Stimulated activated naive B cell treated with anti-CD40 and anti-IgM and Interleukin-4, amounts not matched to agents 10 μg/mL and 1 μg/mL and 100 μg/mL, for 72 hours (primary cell): ENCODE results near the gene AKAP13.

Experiments used
- ATAC-seq, 2 donors: fragments of 150-1000 bp; cut with Tn5 transposase; replicated peaks; 2 replicates each; pipeline ENCODE4 v1.10.0; 2021; ENCODE audit warnings: moderate library complexity in 1 of 2
- DNase-seq: peaks from one replicate; pipeline ENCODE4 v3.0.0; 2021
- H3K27ac Mint-ChIP-seq: one replicate; pipeline ENCODE4 v1.8.0; 2022; ENCODE audit warnings: mild to moderate bottlenecking, mixed read lengths
- H3K27me3 Mint-ChIP-seq, 2 donors: one replicate each; pipeline ENCODE4 v1.8.0; 2022; ENCODE audit warnings: mixed read lengths in 2 of 2
- H3K36me3 Mint-ChIP-seq, 2 donors: one replicate each; pipeline ENCODE4 v1.8.0; 2022; ENCODE audit warnings: mixed read lengths in 2 of 2, mild to moderate bottlenecking in 1 of 2
- H3K4me1 Mint-ChIP-seq, 2 donors: one replicate each; pipeline ENCODE4 v1.8.0; 2022; ENCODE audit warnings: mixed read lengths in 2 of 2, mild to moderate bottlenecking in 1 of 2
- H3K4me3 Mint-ChIP-seq, 2 donors: one replicate each; pipeline ENCODE4 v1.8.0; 2022; ENCODE audit warnings: mild to moderate bottlenecking in 2 of 2, mixed read lengths in 2 of 2, moderate library complexity in 1 of 2
- H3K9me3 Mint-ChIP-seq, 2 donors: one replicate each; pipeline ENCODE4 v1.8.0; 2022; ENCODE audit warnings: mixed read lengths in 2 of 2, mild to moderate bottlenecking in 1 of 2

AKAP13 gene

GRCh38 chr15:85600001-85600400 is 219.6 kb downstream of the AKAP13 start:
- DNase-seq (no peak), ATAC-seq (no peak)
- Mint-ChIP-seq H3K4me3 (no peak overlapping the region), H3K36me3 (peaks cover 27 to 44% of the 10 kb centered on the region in 2 donors), H3K4me1 (peaks cover 20 to 34% of the 10 kb centered on the region in 2 donors), H3K9me3 (no peaks in the 10 kb centered on the region), H3K27me3 (no peaks in the 10 kb centered on the region), H3K27ac (peak overlapping the region; percentile 75)

GRCh38 chr15:85603160-85603559 is 222.8 kb downstream of the AKAP13 start:
- DNase-seq: no peak
- ATAC-seq: no peak
- Mint-ChIP-seq H3K9me3 (no peaks in the 10 kb centered on the region), H3K4me3 (no peak overlapping the region), H3K4me1 (peaks cover 17 to 20% of the 10 kb centered on the region in 2 donors), H3K27ac (no peak overlapping the region), H3K36me3 (peaks cover 22 to 37% of the 10 kb centered on the region in 2 donors), H3K27me3 (no peaks in the 10 kb centered on the region)

GRCh38 chr15:85603703-85604102 is 223.3 kb downstream of the AKAP13 start:
- Mint-ChIP-seq H3K4me3 (no peak overlapping the region), H3K27me3 (no peaks in the 10 kb centered on the region), H3K4me1 (peaks cover 17 to 20% of the 10 kb centered on the region in 2 donors), H3K36me3 (peaks cover 22 to 37% of the 10 kb centered on the region in 2 donors), H3K27ac (peak overlapping the region; percentile 2), H3K9me3 (no peaks in the 10 kb centered on the region)
- DNase-seq (no peak), ATAC-seq (no peak)

- no peak for DNase-seq
- H3K27me3 Mint-ChIP-seq: no peaks in the 10 kb centered on the region
- no peak overlapping the region for H3K4me3 Mint-ChIP-seq
- no peak overlapping the region for H3K27ac Mint-ChIP-seq
- ATAC-seq: no peak
- no peaks in the 10 kb centered on the region for H3K9me3 Mint-ChIP-seq
- peaks cover 17 to 20% of the 10 kb centered on the region in 2 donors for H3K4me1 Mint-ChIP-seq
- peaks cover 22 to 37% of the 10 kb centered on the region in 2 donors for H3K36me3 Mint-ChIP-seq
Measured at GRCh38 chr15:85604194-85604593, 223.8 kb downstream of the AKAP13 start.

GRCh38 chr15:85606738-85607137 is 226.3 kb downstream of the AKAP13 start:
- no peaks in the 10 kb centered on the region for H3K9me3 Mint-ChIP-seq
- H3K36me3 Mint-ChIP-seq: peaks cover 34 to 42% of the 10 kb centered on the region in 2 donors
- H3K4me3 Mint-ChIP-seq: no peak overlapping the region
- H3K27ac Mint-ChIP-seq: peak overlapping the region; percentile 65
- ATAC-seq (no peak), DNase-seq (no peak)
- peaks cover 22 to 27% of the 10 kb centered on the region in 2 donors for H3K4me1 Mint-ChIP-seq
- H3K27me3 Mint-ChIP-seq: no peaks in the 10 kb centered on the region

GRCh38 chr15:85607141-85607806 is 226.9 kb downstream of the AKAP13 start:
- no peaks in the 10 kb centered on the region for H3K27me3 Mint-ChIP-seq
- H3K9me3 Mint-ChIP-seq: no peaks in the 10 kb centered on the region
- H3K36me3 Mint-ChIP-seq: peaks cover 34 to 44% of the 10 kb centered on the region in 2 donors
- H3K4me1 Mint-ChIP-seq: peaks cover 22 to 28% of the 10 kb centered on the region in 2 donors
- no peak overlapping the region for H3K4me3 Mint-ChIP-seq
- peak overlapping the region; percentile 65 for H3K27ac Mint-ChIP-seq
- ATAC-seq (no peak), DNase-seq (no peak)

GRCh38 chr15:85607842-85608241 is 227.4 kb downstream of the AKAP13 start:
- Mint-ChIP-seq H3K4me1 (peaks cover 22 to 28% of the 10 kb centered on the region in 2 donors), H3K36me3 (peaks cover 34 to 40% of the 10 kb centered on the region in 2 donors), H3K4me3 (no peak overlapping the region), H3K9me3 (no peaks in the 10 kb centered on the region), H3K27ac (no peak overlapping the region), H3K27me3 (no peaks in the 10 kb centered on the region)
- no peak for ATAC-seq
- no peak for DNase-seq

- H3K36me3 Mint-ChIP-seq: peaks cover 28 to 32% of the 10 kb centered on the region in 2 donors
- no peaks in the 10 kb centered on the region for H3K27me3 Mint-ChIP-seq
- H3K9me3 Mint-ChIP-seq: no peaks in the 10 kb centered on the region
- ATAC-seq (no peak), DNase-seq (no peak)
- H3K4me1 Mint-ChIP-seq: peaks cover 17 to 23% of the 10 kb centered on the region in 2 donors
- no peak overlapping the region for H3K4me3 Mint-ChIP-seq
- no peak overlapping the region for H3K27ac Mint-ChIP-seq
Measured at GRCh38 chr15:85609492-85609891, 229.1 kb downstream of the AKAP13 start.

- Mint-ChIP-seq H3K4me3 (no peak overlapping the region), H3K4me1 (peaks cover 25 to 36% of the 10 kb centered on the region in 2 donors), H3K9me3 (no peaks in the 10 kb centered on the region), H3K27ac (peak overlapping the region; percentile 42), H3K27me3 (no peaks in the 10 kb centered on the region), H3K36me3 (peaks cover 22 to 27% of the 10 kb centered on the region in 2 donors)
- DNase-seq (no peak), ATAC-seq (no peak)
Measured at GRCh38 chr15:85611361-85611760, 231.0 kb downstream of the AKAP13 start.

GRCh38 chr15:85614059-85614458 is 233.7 kb downstream of the AKAP13 start:
- peaks cover 20 to 27% of the 10 kb centered on the region in 2 donors for H3K4me1 Mint-ChIP-seq
- DNase-seq: no peak
- H3K27me3 Mint-ChIP-seq: no peaks in the 10 kb centered on the region
- no peaks in the 10 kb centered on the region for H3K9me3 Mint-ChIP-seq
- no peak for ATAC-seq
- H3K27ac Mint-ChIP-seq: no peak overlapping the region
- H3K4me3 Mint-ChIP-seq: no peak overlapping the region
- H3K36me3 Mint-ChIP-seq: peaks cover 12 to 15% of the 10 kb centered on the region in 2 donors

- DNase-seq: no peak
- no peak overlapping the region for H3K4me3 Mint-ChIP-seq
- no peak overlapping the region for H3K27ac Mint-ChIP-seq
- no peaks in the 10 kb centered on the region for H3K27me3 Mint-ChIP-seq
- peaks cover 19 to 25% of the 10 kb centered on the region in 2 donors for H3K4me1 Mint-ChIP-seq
- peak; percentile 51 to 55 for ATAC-seq
- H3K9me3 Mint-ChIP-seq: no peaks in the 10 kb centered on the region
- peaks cover 9 to 14% of the 10 kb centered on the region in 2 donors for H3K36me3 Mint-ChIP-seq
Measured at GRCh38 chr15:85615930-85616329, 235.5 kb downstream of the AKAP13 start.

GRCh38 chr15:85616549-85617110 is 236.2 kb downstream of the AKAP13 start:
- ATAC-seq: no peak
- H3K4me1 Mint-ChIP-seq: peaks cover 14 to 18% of the 10 kb centered on the region in 2 donors

GRCh38 chr15:85618228-85618505 is 237.8 kb downstream of the AKAP13 start:
- no peak for DNase-seq
- Mint-ChIP-seq H3K4me1 (peaks cover 19 to 29% of the 10 kb centered on the region in 2 donors), H3K27me3 (no peaks in the 10 kb centered on the region), H3K4me3 (no peak overlapping the region), H3K9me3 (no peaks in the 10 kb centered on the region), H3K27ac (no peak overlapping the region), H3K36me3 (peaks cover 3 to 10% of the 10 kb centered on the region in 2 donors)
- no peak for ATAC-seq

More at GRCh38 chr15:85616549-85617110, 236.2 kb downstream of the AKAP13 start:
- Mint-ChIP-seq H3K36me3 (peaks cover 2 to 7% of the 10 kb centered on the region in 2 donors), H3K27me3 (no peaks in the 10 kb centered on the region), H3K4me3 (no peak overlapping the region), H3K9me3 (no peaks in the 10 kb centered on the region), H3K27ac (no peak overlapping the region)
- DNase-seq: no peak

GRCh38 chr15:85618956-85619491 is 238.6 kb downstream of the AKAP13 start:
- H3K36me3 Mint-ChIP-seq: peaks cover 3 to 10% of the 10 kb centered on the region in 2 donors
- no peaks in the 10 kb centered on the region for H3K27me3 Mint-ChIP-seq

More at GRCh38 chr15:85618956-85619491, 238.6 kb downstream of the AKAP13 start:
- peak; percentile 21 for DNase-seq
- Mint-ChIP-seq H3K4me3 (no peak overlapping the region), H3K9me3 (no peaks in the 10 kb centered on the region), H3K4me1 (peaks cover 25 to 38% of the 10 kb centered on the region in 2 donors), H3K27ac (no peak overlapping the region)
- ATAC-seq: peak; percentile 82
